Cerebellar nuclear complex (tissue), 1 donor: ENCODE data around the gene F8.
"Not testable (repeated sequence)": the region's sequence is repeated elsewhere in the genome, so short reads cannot be mapped to it uniquely, and the experiment has no call there.

Experiments
- DNase-seq, 2 experiments: peaks; one replicate each; lab custom pipeline; 2025; lab: John Stamatoyannopoulos, UW

F8 gene

DNA sequence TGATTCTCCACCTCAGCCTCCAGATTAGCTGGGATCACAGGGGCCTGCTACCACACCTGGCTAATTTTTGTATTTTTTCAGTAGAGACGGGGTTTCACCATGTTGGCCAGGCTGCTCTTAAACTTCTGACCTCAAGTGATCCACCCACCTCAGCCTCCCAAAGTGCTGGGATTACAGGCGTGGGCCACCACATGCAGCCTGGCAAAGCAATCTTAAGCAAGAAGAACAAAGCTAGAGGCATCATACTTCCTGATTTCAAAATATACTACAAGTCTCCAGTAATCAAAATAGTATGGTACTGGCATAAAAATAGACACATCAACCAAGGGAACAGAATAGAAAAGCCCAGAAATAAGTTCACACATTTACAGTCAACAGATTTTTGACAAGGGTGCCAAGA lies 149.2 kb downstream of the F8 start:
- DNase-seq, result no peak

DNA sequence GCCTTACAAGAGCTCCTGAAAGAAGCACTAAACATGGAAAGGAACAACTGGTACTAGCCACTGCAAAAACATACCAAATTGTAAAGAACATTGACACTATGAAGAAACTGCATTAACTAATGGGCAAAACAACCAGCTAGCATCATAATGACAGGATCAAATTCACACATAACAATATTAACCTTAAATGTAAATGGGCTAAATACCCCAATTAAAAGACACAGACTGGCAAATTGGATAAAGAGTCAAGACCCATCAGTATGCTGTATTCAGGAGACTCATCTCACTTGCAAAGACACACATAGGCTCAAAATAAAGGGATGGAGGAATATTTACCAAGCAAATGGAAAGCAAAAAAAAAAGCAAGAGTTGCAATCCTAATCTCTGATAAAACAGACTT lies 154.0 kb downstream of the F8 start:
- not testable (repeated sequence) for DNase-seq

DNA sequence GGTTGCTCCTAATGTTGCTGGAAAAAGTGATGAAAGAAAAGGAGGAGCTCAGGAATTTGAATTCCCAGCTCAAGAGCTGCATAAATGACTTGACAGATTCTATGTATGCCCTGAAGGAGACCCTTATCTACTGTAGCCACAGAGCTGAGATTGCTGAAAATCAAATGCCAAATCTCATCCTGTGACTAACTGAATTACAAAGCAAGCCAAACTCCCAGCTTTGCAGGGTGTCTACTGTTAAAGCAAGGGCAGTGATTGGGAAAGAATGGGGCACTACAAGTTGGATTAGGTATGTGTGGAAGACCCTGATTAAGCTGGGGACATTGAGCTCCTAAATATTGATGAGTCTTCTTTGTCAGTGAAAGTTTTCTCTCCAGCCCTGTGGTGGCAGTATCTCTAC lies 167.3 kb downstream of the F8 start:
- no peak for DNase-seq

DNA sequence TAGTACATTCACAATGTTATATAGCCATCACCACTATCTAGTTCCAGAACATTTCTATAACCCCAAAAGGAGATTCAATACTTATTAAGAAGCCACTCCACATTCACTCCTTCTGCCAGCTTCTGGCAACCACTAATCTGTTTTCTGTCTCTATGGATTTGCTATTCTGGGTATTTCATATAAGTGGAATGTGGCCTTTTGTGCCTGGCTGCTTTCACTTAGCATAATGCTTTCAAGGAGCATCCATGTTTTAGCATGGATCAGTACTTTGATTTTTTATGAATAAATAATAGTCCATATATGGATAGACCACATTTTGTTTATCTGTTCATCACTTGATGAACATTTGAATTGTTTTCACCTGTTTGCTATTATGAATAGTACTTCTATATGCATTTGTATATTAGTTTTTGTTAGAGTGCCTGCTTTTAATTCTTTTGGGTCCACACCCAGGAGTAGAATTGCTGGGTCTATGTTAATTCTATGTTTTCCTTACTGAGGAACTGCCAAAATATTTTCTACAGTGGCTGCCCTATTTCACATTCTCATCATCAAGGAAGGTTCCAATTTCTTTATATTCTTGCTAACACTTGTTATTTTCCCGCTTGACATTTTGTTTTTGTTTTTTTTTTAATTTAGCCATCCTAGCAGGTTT lies 171.4 kb downstream of the F8 start:
- DNase-seq, result no peak

DNA sequence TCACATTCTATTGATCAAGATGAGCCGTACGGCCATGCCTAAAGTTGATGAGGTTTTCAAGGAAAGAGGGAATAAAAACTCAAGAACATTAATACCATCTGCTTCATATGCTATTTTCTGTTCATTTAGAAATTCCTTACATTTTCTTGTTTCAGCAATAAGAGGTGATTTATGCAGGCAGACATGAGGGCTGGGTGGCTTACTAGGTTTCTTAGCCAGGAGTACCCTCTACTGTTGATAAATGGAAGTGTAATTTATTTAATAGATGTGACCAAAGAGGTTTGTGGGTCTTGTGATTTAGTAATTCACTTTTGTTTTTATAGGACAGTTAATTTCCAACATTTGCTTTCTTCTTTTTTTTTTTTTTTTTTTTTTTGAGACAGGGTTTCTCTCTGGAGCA lies 181.7 kb downstream of the F8 start:
- DNase-seq, result no peak

GRCh38 chrX:154836163-154836562 lies 186.4 kb downstream of the F8 start:
- DNase-seq, result no peak

- no peak for DNase-seq
Measured at GRCh38 chrX:154834562-154834961, 188.0 kb downstream of the F8 start, which contains the start of gene SMIM9. TSS of gene SMIM9 (minus strand) at chrX:154834662. CDS start at chrX:154830856, 3,806 bp downstream.

GRCh38 chrX:154833746-154834274 lies 188.7 kb downstream of the F8 start:
- no peak for DNase-seq

DNA sequence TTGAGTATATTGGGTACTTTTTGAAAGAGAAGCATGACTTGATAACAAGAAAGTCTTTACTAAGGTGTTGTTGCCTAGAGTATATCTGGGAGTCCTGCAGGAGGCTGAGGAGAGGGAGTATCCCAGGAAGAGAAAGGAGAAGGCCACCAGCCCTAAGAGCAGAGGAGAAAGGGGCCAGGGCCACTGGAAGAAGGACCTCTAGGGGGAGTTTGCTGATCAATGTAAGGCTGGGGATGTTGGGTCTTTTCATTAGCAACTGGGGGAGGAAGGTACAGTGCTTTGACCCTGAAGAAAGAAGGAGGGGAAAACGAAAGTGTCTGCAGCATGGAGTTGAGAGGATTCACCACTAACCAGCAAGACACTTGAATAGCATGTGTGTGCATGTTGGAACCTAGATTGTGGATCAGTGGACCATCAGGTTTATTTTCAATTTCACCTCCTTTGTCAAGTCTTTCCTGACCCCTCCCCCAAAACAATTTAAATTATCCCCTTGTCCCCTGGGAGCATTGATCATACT lies 192.5 kb downstream of the F8 start:
- DNase-seq, result no peak

DNA sequence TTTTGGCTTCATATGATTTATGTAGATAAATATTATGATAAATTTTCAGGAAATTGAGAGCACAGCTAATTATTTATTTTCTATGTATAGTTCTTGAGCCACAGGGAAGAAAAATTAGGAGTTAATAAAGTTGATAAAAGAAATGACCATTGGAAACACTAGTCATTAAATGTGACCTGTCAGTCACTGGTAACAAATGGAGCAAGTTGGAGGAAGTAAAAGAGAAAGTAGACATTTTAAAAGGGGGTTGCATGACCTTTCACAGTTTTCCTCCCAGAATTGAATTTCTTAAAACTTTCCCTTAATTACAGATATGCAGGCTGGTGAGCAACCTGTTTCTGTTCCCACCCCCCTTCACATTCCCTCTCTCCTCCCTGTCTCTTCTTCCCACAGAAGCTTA lies 193.4 kb downstream of the F8 start:
- no peak for DNase-seq

- DNase-seq, result no peak
Measured at GRCh38 chrX:154828016-154828408, 194.5 kb downstream of the F8 start.

DNA sequence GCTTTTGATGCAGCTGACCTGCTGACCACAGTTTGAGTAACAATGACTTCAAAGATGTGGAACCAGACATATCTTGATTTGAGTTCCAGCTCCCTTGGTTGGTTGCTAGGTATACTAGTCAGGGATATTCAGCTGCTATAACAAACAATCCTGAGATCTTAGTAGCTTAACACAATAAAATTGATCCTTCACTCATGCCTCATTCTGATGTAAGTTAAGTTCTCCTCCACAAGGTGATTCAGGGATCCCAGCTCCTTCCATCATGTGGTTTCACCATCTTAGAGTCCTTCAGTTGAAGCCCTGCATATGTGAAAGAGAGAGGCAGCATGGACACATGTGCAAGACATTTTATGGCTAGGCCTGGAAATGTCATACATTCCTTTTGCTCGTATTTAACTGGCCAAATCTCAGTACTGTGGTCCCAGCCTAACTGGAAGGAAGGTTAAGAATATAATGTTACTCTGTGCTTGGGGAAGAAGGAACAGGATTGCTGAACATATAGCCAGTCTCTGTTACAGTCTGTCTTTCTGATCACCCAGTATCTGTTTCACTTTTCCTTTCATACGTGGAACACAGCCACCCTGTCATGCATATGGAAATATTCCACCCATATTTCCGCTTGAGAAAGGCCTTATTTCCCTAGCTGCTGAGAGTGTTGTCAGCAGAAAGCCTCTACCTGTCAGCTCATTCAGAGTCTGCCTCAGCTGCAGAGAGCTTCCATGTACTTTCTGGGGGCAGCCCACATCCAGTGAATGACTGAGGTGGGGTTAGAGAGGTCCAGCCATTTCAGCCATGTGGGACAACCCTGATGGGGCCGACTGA lies 195.1 kb downstream of the F8 start:
- DNase-seq, result no peak

DNA sequence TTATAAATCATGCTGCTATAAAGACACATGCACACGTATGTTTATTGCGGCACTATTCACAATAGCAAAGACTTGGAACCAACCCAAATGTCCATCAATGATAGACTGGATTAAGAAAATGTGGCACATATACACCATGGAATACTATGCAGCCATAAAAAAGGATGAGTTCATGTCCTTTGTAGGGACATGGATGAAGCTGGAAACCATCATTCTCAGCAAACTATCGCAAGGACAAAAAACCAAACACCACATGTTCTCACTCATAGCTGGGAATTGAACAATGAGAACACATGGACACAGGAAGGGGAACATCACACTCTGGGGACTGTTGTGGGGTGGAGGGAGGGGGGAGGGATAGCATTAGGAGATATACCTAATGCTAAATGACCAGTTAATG lies 196.9 kb downstream of the F8 start:
- DNase-seq, result not testable (repeated sequence)

DNA sequence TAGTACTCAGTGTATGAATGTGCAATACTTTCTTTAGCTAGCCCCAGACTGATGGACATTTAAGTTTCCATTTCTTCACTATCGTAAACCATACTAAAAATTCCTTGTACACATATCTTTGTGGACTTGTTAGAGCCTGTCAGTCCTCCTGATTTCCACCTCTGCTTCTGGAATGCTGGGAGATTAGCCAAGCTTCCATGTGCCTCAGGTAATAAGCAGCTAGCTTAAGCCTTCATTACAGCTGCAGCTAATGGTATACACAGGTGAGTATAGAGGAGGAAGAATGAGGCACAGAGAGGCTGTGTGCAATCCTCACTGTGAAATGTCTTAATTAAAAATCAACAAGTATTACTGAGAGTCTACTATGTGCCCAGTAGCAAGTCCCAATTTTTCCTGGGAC lies 197.9 kb downstream of the F8 start:
- no peak for DNase-seq

- DNase-seq, result no peak
Measured at GRCh38 chrX:154822029-154822428, 200.5 kb downstream of the F8 start.

DNA sequence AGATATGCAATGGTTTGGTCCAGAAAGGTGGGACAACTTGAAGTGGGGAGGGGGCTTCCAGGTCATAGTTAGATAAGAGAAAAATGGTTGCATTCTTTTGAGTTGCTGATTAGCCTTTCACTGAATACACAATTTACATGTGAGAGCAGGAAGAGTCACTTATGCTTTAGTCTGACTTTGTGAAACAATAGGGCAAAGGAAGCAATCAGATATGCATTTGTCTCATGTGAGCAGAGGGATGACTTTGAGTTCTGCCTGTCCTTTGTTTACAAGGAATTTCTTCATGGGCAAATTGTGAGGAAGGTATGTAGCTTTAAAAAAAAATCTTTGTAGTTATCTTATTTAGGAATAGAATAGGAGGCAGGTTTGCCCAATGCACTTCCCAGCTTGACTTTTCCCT lies 201.0 kb downstream of the F8 start:
- no peak for DNase-seq

- DNase-seq, result no peak
Measured at GRCh38 chrX:154819771-154820341, 202.7 kb downstream of the F8 start.

DNA sequence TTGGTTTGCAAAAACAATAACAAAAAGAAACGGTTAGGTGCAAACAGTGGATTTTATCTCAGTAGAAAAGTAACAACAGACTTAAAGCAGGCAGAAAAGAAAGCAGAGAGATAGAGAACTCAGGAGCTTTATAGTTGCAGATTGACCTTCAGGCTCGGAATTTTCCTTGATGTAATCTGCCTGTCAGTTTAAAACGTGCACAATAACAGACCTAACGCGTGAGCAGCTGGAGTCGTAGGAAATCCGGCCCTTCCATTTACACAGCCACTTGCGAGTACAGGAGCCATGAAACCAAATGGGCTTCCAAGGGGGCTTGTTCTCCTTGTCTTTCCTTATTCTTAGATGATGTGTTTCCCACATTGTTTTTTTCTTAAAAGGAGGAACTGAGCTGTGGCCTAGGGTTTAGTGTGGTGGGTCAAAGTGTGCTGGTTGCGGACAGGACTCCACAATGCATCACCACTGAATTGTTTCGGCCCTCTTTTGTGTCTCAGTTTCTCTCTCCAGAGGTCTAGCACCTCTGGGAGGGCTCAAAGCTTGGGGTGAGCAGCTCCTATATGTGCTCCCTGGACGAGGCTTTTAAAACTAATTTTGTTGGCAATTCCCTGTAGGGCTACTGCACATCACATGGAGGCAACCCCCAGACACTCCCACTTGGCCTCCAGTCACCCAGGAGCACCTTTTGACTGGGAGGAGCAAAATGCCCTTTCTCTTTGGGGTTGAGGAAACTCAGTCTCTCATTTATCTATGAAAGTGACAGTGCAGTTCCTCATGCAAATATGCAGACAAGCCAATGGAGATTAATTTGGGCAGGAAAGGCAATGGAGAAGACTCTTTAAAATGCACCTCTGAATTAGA lies 203.4 kb downstream of the F8 start:
- DNase-seq, result no peak

GRCh38 chrX:154817048-154817618 lies 205.4 kb downstream of the F8 start:
- DNase-seq, result not testable (repeated sequence)

GRCh38 chrX:154816326-154816898 lies 206.1 kb downstream of the F8 start:
- not testable (repeated sequence) for DNase-seq

- DNase-seq, result no peak
Measured at GRCh38 chrX:154815274-154815818, 207.2 kb downstream of the F8 start.
